WI38 (cell line): ENCODE measurements around the gene PCBP3.

Experiments
- H3K4me3 ChIP-seq: 2 replicates; pipeline ENCODE4 v1.5.1; 2011; ENCODE audit warnings: low read depth, mild to moderate bottlenecking, control low read depth, low read length
- CTCF ChIP-seq: IDR thresholded peaks from 2 replicates; pipeline ENCODE4 v1.5.1; 2012; ENCODE audit warnings: low read depth, mild to moderate bottlenecking, control low read depth, low read length

The PCBP3 gene

GRCh38 chr21:45982758-45983648 lies 339.5 kb downstream of the PCBP3 start:
- TF ChIP-seq CTCF: no peak
- H3K4me3 ChIP-seq: peak overlapping the region; percentile 72

DNA sequence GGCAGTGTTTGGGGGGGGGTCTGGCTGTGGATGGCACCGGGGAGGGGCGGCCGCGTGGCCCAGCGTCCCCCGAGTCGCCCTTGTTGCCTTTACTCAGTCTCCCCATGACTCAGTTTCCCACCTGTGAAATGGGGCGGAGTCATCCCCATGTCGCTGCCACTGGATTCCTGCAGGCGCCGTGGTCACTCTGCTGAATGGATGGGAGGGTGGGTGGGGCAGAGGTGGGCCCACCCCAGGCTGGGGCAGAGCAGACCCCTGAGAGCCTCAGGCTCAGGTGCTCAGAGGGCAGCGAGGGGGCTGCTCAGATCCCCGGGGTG lies 340.1 kb downstream of the PCBP3 start:
- TF ChIP-seq CTCF: no peak
- H3K4me3 ChIP-seq: peak overlapping the region; percentile 72

GRCh38 chr21:45983981-45984551 lies 340.5 kb downstream of the PCBP3 start:
- peak overlapping the region; percentile 72 for H3K4me3 ChIP-seq
- TF ChIP-seq CTCF: no peak

- H3K4me3 ChIP-seq: peak overlapping the region; percentile 72
Observed at GRCh38 chr21:45984584-45985095, 341.1 kb downstream of the PCBP3 start.

GRCh38 chr21:45985471-45986315 lies 342.2 kb downstream of the PCBP3 start:
- no peak overlapping the region for H3K4me3 ChIP-seq
- TF ChIP-seq CTCF: no peak

More at GRCh38 chr21:45984584-45985095, 341.1 kb downstream of the PCBP3 start:
- TF ChIP-seq CTCF: no peak

GRCh38 chr21:45986316-45987051 lies 343.0 kb downstream of the PCBP3 start:
- no peak overlapping the region for H3K4me3 ChIP-seq
- TF ChIP-seq CTCF: no peak
